ENCODE data around the gene VARS1. TPM values are rescaled to one million over a fixed set of nuclear protein-coding genes. Genes with fewer than 3 reads are reported as not detected.

VARS1 gene
- total RNA-seq, 1 donor from 2014 or later, result 104 TPM

DNA sequence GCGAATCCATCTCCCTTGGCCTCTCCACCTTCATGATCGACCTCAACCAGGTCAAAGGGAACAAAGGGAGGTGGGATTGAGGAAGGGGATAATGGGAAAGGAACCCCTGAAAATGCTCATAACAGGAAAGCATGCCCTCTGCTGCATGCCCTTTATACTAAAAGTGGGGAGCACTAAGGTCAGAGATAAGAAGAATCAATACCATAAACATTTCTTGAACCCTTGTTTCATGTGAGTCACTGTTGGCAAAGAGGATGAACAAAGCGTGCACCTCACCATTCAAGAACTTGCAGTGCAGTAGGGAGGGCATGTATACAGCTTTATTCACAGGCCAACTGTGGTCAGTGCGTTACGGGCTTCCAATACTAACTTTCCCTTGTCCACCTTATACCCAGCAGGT, 34.8 kb downstream of the VARS1 start:
- peaks cover 25% of the 10 kb centered on the region for H3K36me3 Mint-ChIP-seq
- H3K27me3 Mint-ChIP-seq, result no peaks in the 10 kb centered on the region
- no peaks in the 10 kb centered on the region for H3K9me3 Mint-ChIP-seq
- peaks cover 11% of the 10 kb centered on the region for H3K4me1 Mint-ChIP-seq (ENCODE audit: unreplicated experiment)
- no peak overlapping the region for H3K4me3 Mint-ChIP-seq
- H3K27ac Mint-ChIP-seq, result no peak overlapping the region
- no peak for DNase-seq (ENCODE audit: extremely low spot score, unreplicated experiment)
- TF ChIP-seq, protein P1, sequence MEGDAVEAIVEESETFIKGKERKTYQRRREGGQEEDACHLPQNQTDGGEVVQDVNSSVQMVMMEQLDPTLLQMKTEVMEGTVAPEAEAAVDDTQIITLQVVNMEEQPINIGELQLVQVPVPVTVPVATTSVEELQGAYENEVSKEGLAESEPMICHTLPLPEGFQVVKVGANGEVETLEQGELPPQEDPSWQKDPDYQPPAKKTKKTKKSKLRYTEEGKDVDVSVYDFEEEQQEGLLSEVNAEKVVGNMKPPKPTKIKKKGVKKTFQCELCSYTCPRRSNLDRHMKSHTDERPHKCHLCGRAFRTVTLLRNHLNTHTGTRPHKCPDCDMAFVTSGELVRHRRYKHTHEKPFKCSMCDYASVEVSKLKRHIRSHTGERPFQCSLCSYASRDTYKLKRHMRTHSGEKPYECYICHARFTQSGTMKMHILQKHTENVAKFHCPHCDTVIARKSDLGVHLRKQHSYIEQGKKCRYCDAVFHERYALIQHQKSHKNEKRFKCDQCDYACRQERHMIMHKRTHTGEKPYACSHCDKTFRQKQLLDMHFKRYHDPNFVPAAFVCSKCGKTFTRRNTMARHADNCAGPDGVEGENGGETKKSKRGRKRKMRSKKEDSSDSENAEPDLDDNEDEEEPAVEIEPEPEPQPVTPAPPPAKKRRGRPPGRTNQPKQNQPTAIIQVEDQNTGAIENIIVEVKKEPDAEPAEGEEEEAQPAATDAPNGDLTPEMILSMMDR (conservative IDR thresholded peaks at IDR 0.05), result no peak

DNA sequence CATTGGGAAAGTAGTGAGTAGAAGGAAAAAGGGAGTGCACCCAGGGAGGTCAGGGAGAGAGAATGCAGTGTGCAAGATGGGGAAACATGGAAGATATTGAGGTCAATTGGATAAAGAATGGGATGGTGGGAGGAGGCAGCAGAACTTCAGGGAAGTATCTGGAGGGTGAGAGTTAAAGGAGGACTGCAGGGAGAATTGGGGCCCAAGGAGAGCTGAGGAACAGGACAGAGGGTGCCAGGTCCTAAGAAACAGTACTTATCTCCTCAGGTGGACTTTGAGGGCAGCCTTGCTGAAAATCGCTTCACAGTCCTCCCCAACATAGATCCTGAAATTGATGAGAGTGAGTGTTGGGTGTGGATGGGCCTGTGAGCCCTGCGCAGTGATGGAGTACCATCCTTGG, 37.3 kb downstream of the VARS1 start:
- peaks cover 18% of the 10 kb centered on the region for H3K36me3 Mint-ChIP-seq
- DNase-seq (ENCODE audit: extremely low spot score, unreplicated experiment), result no peak
- H3K27me3 Mint-ChIP-seq, result no peaks in the 10 kb centered on the region

DNA sequence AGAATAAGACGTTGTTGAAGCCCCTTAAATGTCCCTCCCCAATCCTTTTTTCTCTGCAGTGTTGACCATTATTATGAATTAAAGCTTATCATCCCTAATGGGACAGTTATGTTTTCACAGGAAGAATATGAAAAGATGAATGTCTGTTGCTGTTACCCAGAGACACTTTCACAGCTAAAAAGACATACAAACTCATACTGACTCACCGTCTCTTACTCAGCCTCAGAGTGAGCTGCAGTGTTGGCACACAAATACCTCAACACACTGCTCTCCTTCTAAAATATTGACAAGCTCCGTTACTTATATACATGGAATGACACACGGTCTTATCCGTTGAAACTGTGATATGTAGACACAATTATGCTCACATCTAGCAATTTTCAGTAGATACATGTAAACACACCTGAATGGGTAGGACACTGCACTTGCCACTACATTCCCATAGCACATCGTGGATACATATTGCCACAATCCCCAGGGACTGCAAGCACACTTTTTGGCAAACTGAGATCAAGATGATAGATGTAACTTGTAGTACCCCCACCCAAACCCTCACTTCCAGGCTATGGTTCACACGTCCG, 42.7 kb downstream of the VARS1 start:
- Mint-ChIP-seq H3K27me3 (no peaks in the 10 kb centered on the region), H3K9me3 (no peaks in the 10 kb centered on the region), H3K27ac (no peak overlapping the region), H3K4me1 (ENCODE audit: unreplicated experiment) (no peaks in the 10 kb centered on the region), H3K36me3 (no peaks in the 10 kb centered on the region), H3K4me3 (no peak overlapping the region)
- TF ChIP-seq, protein P1 (conservative IDR thresholded peaks at IDR 0.05), result no peak
- no peak for DNase-seq (ENCODE audit: extremely low spot score, unreplicated experiment)

More for the DNA sequence above, 37.3 kb downstream of the VARS1 start:
- H3K27ac Mint-ChIP-seq, result no peak overlapping the region
- H3K4me3 Mint-ChIP-seq, result no peak overlapping the region
- peaks cover 2% of the 10 kb centered on the region for H3K4me1 Mint-ChIP-seq (ENCODE audit: unreplicated experiment)
- TF ChIP-seq, protein P1 (conservative IDR thresholded peaks at IDR 0.05), result no peak
- no peaks in the 10 kb centered on the region for H3K9me3 Mint-ChIP-seq

DNA sequence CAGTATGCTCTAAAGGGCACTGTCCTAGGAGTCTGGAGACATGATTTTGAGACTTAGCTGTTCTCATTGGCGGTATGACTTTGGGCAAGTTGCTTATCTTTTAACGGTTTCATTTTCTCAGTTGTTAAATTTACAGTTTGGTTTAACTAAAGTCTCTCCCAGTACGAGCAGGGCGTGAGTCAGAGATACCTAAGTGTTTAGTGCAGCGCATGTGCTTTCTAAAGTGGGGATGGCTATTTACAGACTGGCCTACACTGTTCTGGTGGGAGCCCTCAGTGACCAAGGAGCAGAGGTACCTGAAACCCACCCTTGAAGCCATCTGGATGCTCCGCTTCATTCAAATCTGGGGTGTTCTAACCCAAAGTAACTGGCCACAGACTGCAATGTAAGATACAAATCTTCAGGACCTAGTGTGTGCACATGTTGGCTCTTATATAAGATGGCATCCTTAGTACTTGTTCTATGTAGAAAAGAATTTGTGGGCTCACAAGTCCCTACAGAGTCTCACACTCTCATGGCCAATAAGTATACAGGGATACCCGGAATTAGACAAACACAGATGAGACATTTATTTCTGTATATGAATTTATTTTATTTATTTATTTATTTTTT, 45.0 kb downstream of the VARS1 start:
- peaks cover 4% of the 10 kb centered on the region for H3K36me3 Mint-ChIP-seq
- TF ChIP-seq, protein P1 (conservative IDR thresholded peaks at IDR 0.05), result no peak
- no peaks in the 10 kb centered on the region for H3K9me3 Mint-ChIP-seq
- DNase-seq (ENCODE audit: extremely low spot score, unreplicated experiment), result no peak
- no peak overlapping the region for H3K27ac Mint-ChIP-seq
- peaks cover 5% of the 10 kb centered on the region for H3K4me1 Mint-ChIP-seq (ENCODE audit: unreplicated experiment)
- no peaks in the 10 kb centered on the region for H3K27me3 Mint-ChIP-seq
- no peak overlapping the region for H3K4me3 Mint-ChIP-seq

DNA sequence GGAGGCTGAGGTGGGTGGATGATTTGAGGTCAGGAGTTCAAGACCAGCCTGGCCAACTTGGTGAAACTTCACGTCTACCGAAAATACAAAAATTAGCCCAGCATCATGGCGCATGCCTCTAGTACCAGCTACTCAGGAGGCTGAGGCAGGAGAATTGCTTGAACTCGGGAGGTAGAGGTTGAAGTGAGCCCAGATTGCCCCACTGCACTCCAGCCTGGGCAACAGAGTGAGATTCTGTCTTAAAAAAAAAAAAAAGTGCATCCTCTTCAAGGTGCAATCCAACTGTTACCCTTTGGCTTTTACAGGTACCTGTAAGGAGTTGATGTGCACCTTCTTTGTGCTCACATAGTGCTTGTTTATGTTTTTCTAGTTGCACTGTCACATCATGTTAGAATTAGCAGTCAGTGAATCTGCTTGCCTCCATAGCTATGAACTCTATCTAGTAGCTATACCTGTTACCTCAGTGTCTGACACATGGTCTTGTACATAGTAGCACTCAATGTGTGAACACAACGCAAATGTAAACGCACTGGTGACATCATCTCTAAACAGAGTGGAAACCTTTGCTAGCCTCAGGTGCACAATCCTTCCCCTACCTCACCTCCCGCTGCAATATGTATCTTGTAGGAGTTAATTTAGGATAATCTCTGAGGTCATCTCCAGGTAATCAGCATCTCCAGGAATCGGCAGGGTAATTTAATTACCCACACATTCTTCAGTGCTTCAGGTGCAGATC, 46.1 kb downstream of the VARS1 start:
- Mint-ChIP-seq H3K36me3 (peaks cover 4% of the 10 kb centered on the region), H3K27ac (no peak overlapping the region), H3K9me3 (no peaks in the 10 kb centered on the region)

More for the DNA sequence above, 46.1 kb downstream of the VARS1 start:
- H3K4me3 Mint-ChIP-seq, result no peak overlapping the region
- no peak for DNase-seq (ENCODE audit: extremely low spot score, unreplicated experiment)
- peaks cover 11% of the 10 kb centered on the region for H3K4me1 Mint-ChIP-seq (ENCODE audit: unreplicated experiment)
- no peaks in the 10 kb centered on the region for H3K27me3 Mint-ChIP-seq
- TF ChIP-seq, protein P1 (conservative IDR thresholded peaks at IDR 0.05), result no peak

Other genes with a start within 250 kb of the VARS1 start
- gene ATP6V1G2, start 249.1 kb downstream of the VARS1 start, total RNA-seq (ENCODE audit: low replicate concordance), result 1.6 and 5.9 TPM in 2 replicates
- gene NFKBIL1, start 248.1 kb downstream of the VARS1 start, total RNA-seq (ENCODE audit: low replicate concordance), result 21.1 and 24.2 TPM in 2 replicates
- 0.22 TPM in 1 of 2 replicates, not detected in the other for gene LTA, start 223.5 kb downstream of the VARS1 start, total RNA-seq (ENCODE audit: low replicate concordance)
- gene TNF, start 220.2 kb downstream of the VARS1 start, total RNA-seq (ENCODE audit: low replicate concordance), result not detected in 2 replicates
- gene LTB, start 213.3 kb downstream of the VARS1 start, total RNA-seq (ENCODE audit: low replicate concordance), result 0.34 and 1.0 TPM in 2 replicates
- not detected in 2 replicates for gene LST1, start 209.5 kb downstream of the VARS1 start, total RNA-seq (ENCODE audit: low replicate concordance)
- gene NCR3, start 202.7 kb downstream of the VARS1 start, total RNA-seq (ENCODE audit: low replicate concordance), result not detected in 2 replicates
- gene AIF1, start 180.5 kb downstream of the VARS1 start, total RNA-seq (ENCODE audit: low replicate concordance), result 0.59 and 3.8 TPM in 2 replicates
- 151 and 235 TPM in 2 replicates for gene PRRC2A, start 175.0 kb downstream of the VARS1 start, total RNA-seq (ENCODE audit: low replicate concordance)
- gene BAG6, start 143.1 kb downstream of the VARS1 start, total RNA-seq (ENCODE audit: low replicate concordance), result 334 and 378 TPM in 2 replicates
- gene APOM, start 139.9 kb downstream of the VARS1 start, total RNA-seq (ENCODE audit: low replicate concordance), result 11.2 and 20.9 TPM in 2 replicates
- 22.3 and 28.1 TPM in 2 replicates for gene C6orf47, start 135.0 kb downstream of the VARS1 start, total RNA-seq (ENCODE audit: low replicate concordance)
- gene GPANK1, start 130.8 kb downstream of the VARS1 start, total RNA-seq (ENCODE audit: low replicate concordance), result 17.6 and 20.2 TPM in 2 replicates
- gene CSNK2B, start 129.7 kb downstream of the VARS1 start, total RNA-seq (ENCODE audit: low replicate concordance), result 142 and 175 TPM in 2 replicates
- 13.9 and 22.0 TPM in 2 replicates for gene LY6G5B, start 125.8 kb downstream of the VARS1 start, total RNA-seq (ENCODE audit: low replicate concordance)
- 2.0 and 2.3 TPM in 2 replicates for gene LY6G5C, start 114.7 kb downstream of the VARS1 start, total RNA-seq (ENCODE audit: low replicate concordance)
- gene ABHD16A, start 92.4 kb downstream of the VARS1 start, total RNA-seq (ENCODE audit: low replicate concordance), result 80.9 and 91.3 TPM in 2 replicates
- gene LY6G6F, start 88.9 kb downstream of the VARS1 start, total RNA-seq (ENCODE audit: low replicate concordance), result not detected in 2 replicates
- 1.5 TPM in 1 of 2 replicates, not detected in the other for gene LY6G6D, start 80.4 kb downstream of the VARS1 start, total RNA-seq (ENCODE audit: low replicate concordance)
- gene LY6G6C, start 74.0 kb downstream of the VARS1 start, total RNA-seq (ENCODE audit: low replicate concordance), result 2.5 and 16.2 TPM in 2 replicates
- 0.41 and 0.81 TPM in 2 replicates for gene MPIG6B, start 72.4 kb downstream of the VARS1 start, total RNA-seq (ENCODE audit: low replicate concordance)
- gene DDAH2, start 66.5 kb downstream of the VARS1 start, total RNA-seq (ENCODE audit: low replicate concordance), result 101 and 138 TPM in 2 replicates
- 294 and 381 TPM in 2 replicates for gene CLIC1, start 59.2 kb downstream of the VARS1 start, total RNA-seq (ENCODE audit: low replicate concordance)
- 20.7 and 46.7 TPM in 2 replicates for gene MSH5, start 55.7 kb downstream of the VARS1 start, total RNA-seq (ENCODE audit: low replicate concordance)
- 3.2 and 8.9 TPM in 2 replicates for gene SAPCD1, start 33.1 kb downstream of the VARS1 start, total RNA-seq (ENCODE audit: low replicate concordance)
- gene VWA7, start 18.4 kb downstream of the VARS1 start, total RNA-seq (ENCODE audit: low replicate concordance), result 6.1 and 6.4 TPM in 2 replicates
- gene LSM2, start 11.2 kb upstream of the VARS1 start, total RNA-seq (ENCODE audit: low replicate concordance), result 57.9 and 74.5 TPM in 2 replicates
- 1.8 and 1.9 TPM in 2 replicates for gene HSPA1L, start 19.5 kb upstream of the VARS1 start, total RNA-seq (ENCODE audit: low replicate concordance)
- 45.7 and 54.7 TPM in 2 replicates for gene HSPA1A, start 19.8 kb upstream of the VARS1 start, total RNA-seq (ENCODE audit: low replicate concordance)
- gene HSPA1B, start 32.0 kb upstream of the VARS1 start, total RNA-seq (ENCODE audit: low replicate concordance), result 132 and 252 TPM in 2 replicates
- gene NEU1, start 67.1 kb upstream of the VARS1 start, total RNA-seq (ENCODE audit: low replicate concordance), result 46.9 and 62.5 TPM in 2 replicates
- 8.8 and 10.6 TPM in 2 replicates for gene SLC44A4, start 83.2 kb upstream of the VARS1 start, total RNA-seq (ENCODE audit: low replicate concordance)
- 59.9 and 136 TPM in 2 replicates for gene EHMT2, start 101.9 kb upstream of the VARS1 start, total RNA-seq (ENCODE audit: low replicate concordance)
- 8.2 and 37.7 TPM in 2 replicates for gene ZBTB12, start 106.3 kb upstream of the VARS1 start, total RNA-seq (ENCODE audit: low replicate concordance)
- gene C2, start 132.0 kb upstream of the VARS1 start, total RNA-seq (ENCODE audit: low replicate concordance), result 2.2 and 3.6 TPM in 2 replicates
- 7.8 and 13.6 TPM in 2 replicates for gene CFB, start 150.3 kb upstream of the VARS1 start, total RNA-seq (ENCODE audit: low replicate concordance)
- gene NELFE, start 163.2 kb upstream of the VARS1 start, total RNA-seq (ENCODE audit: low replicate concordance), result 63.9 and 73.0 TPM in 2 replicates
- gene SKIC2, start 163.4 kb upstream of the VARS1 start, total RNA-seq (ENCODE audit: low replicate concordance), result 84.2 and 100 TPM in 2 replicates
- 24.2 and 28.9 TPM in 2 replicates for gene DXO, start 176.4 kb upstream of the VARS1 start, total RNA-seq (ENCODE audit: low replicate concordance)
- gene C4A, start 186.3 kb upstream of the VARS1 start, total RNA-seq (ENCODE audit: low replicate concordance), result 5.2 and 9.7 TPM in 2 replicates
- gene C4B, start 219.0 kb upstream of the VARS1 start, total RNA-seq (ENCODE audit: low replicate concordance), result 5.3 and 9.2 TPM in 2 replicates
- gene CYP21A2, start 242.7 kb upstream of the VARS1 start, total RNA-seq (ENCODE audit: low replicate concordance), result 0.14 and 0.68 TPM in 2 replicates